HepG2 (cell line): ENCODE data around the gene SLC25A51. TPM values are rescaled to one million over a fixed set of nuclear protein-coding genes. Genes with fewer than 3 reads are reported as not detected.

Experiments
- ATAC-seq: fragments of 200-7000 bp; cut with Tn5 transposase; 3 replicates; pipeline ENCODE4 v1.9.1; 2020; ENCODE audit warnings: mild to moderate bottlenecking, moderate library complexity
- BruUV-seq: library from RNA; stranded (reverse); fragments of 400-500 nt; replicated peaks from 2 replicates; lab custom pipeline; 2021; lab: Mats Ljungman, UMichigan
- CTCF ChIA-PET: fragments of 300-600 bp; formaldehyde crosslinking; extraction: SDS; loops from one replicate; lab custom pipeline; 2021; ENCODE audit warnings: low total read pairs, inconsistent platforms, low intra/inter-chr PET ratio; lab: Yijun Ruan, JAX
- POLR2A ChIA-PET: fragments of 350-600 bp; sonication (Branson Sonifier 250); formaldehyde crosslinking; loops from one replicate; lab custom pipeline; 2020; ENCODE audit warnings: antibody characterized with exemption, inconsistent platforms; lab: Yijun Ruan, JAX
- DNase-seq: peaks from one replicate; pipeline ENCODE4 v3.0.0-alpha.2; 2015; ENCODE audit warnings: low spot score
- FAIRE-seq: peaks from 3 replicates; lab custom pipeline; 2011; peaks lifted over from hg19 to GRCh38; lab: Jason Lieb, UNC
- H2AFZ ChIP-seq: one replicate; pipeline ENCODE4 v1.6.1; 2011; ENCODE audit warnings: low read length, inconsistent platforms
- H3K27ac ChIP-seq: fragments of 300-600 bp; 3 replicates; pipeline ENCODE4 v1.8.0; 2011; ENCODE audit warnings: mixed run types, mild to moderate bottlenecking, mixed read lengths, low read length, inconsistent platforms; ENCODE audit not compliant: insufficient read depth; ENCODE audit errors: extremely low read length
- H3K27me3 ChIP-seq, 2 experiments: fragments of 200-600 bp in 1 of 2; 2 replicates in 1 of 2; 3 replicates in 1 of 2; pipeline versions ENCODE4 v1.6.0 to v1.8.0; 2011; ENCODE audit warnings: low read length in 2 of 2, mild to moderate bottlenecking in 2 of 2, moderate library complexity in 2 of 2, inconsistent platforms in 1 of 2; ENCODE audit not compliant: insufficient read depth in 2 of 2, control insufficient read depth in 1 of 2
- H3K36me3 ChIP-seq, 2 experiments: fragments of 200-600 bp in 1 of 2; replicated peaks in 1 of 2; 2 replicates in 1 of 2; 3 replicates in 1 of 2; pipeline versions ENCODE4 v1.5.1 to v1.8.0; 2011; ENCODE audit warnings: low read length in 2 of 2, inconsistent platforms in 1 of 2; ENCODE audit not compliant: insufficient read depth in 2 of 2, control insufficient read depth in 1 of 2
- H3K4me1 ChIP-seq: 2 replicates; pipeline ENCODE4 v1.5.1; 2012; ENCODE audit warnings: low read length, inconsistent platforms; ENCODE audit not compliant: insufficient read depth
- H3K4me2 ChIP-seq: 2 replicates; pipeline ENCODE4 v1.6.0; 2011; ENCODE audit warnings: low read depth, low read length, inconsistent platforms
- H3K4me3 ChIP-seq, 3 experiments: fragments of 200-600 bp in 1 of 3; sonication (generic), shearing (Covaris generic) in 1 of 3; replicated peaks in 1 of 3; 2 replicates each; pipeline ENCODE4 v1.5.1; 2011 to 2016; ENCODE audit warnings: low read length in 3 of 3, inconsistent platforms in 2 of 3, low read depth in 2 of 3, mild to moderate bottlenecking in 2 of 3, control low read depth in 1 of 3, mixed read lengths in 1 of 3; ENCODE audit not compliant: insufficient read depth in 1 of 3
- H3K79me2 ChIP-seq: one replicate; pipeline ENCODE4 v1.6.1; 2011; ENCODE audit warnings: low read length, inconsistent platforms; ENCODE audit not compliant: insufficient read depth
- H3K9ac ChIP-seq: 2 replicates; pipeline ENCODE4 v1.6.0; 2011; ENCODE audit warnings: mild to moderate bottlenecking, low read depth, low read length, inconsistent platforms; ENCODE audit not compliant: insufficient read depth
- H3K9me3 ChIP-seq: 2 replicates; pipeline ENCODE4 v1.5.1; 2012; ENCODE audit warnings: mild to moderate bottlenecking, low read length
- H4K20me1 ChIP-seq: 2 replicates; pipeline ENCODE4 v1.6.0; 2011; ENCODE audit warnings: inconsistent platforms, mild to moderate bottlenecking, low read length, moderate library complexity; ENCODE audit not compliant: insufficient read depth
- CBFB ChIP-seq: sonication (generic); formaldehyde crosslinking; IDR thresholded peaks from 2 replicates; pipeline ENCODE4 v1.4.0; 2020; ENCODE audit warnings: missing genetic modification reagents
- MAFG ChIP-seq: sonication (generic); formaldehyde crosslinking; IDR thresholded peaks from 2 replicates; pipeline ENCODE4 v1.5.1; 2020; ENCODE audit warnings: mild to moderate bottlenecking, missing genetic modification reagents
- MLLT10 ChIP-seq: sonication (generic); formaldehyde crosslinking; IDR thresholded peaks from 2 replicates; pipeline ENCODE4 v1.4.0; 2020; ENCODE audit warnings: missing genetic modification reagents
- SKI ChIP-seq: fragments of 450-650 bp; IDR thresholded peaks from one replicate; pipeline ENCODE4 v1.6.1; 2018; ENCODE audit warnings: mild to moderate bottlenecking; ENCODE audit not compliant: partially characterized antibody
- SRY ChIP-seq: sonication (generic); formaldehyde crosslinking; IDR thresholded peaks from 2 replicates; pipeline ENCODE4 v1.8.0; 2022; ENCODE audit warnings: mild to moderate bottlenecking, missing genetic modification reagents
- XRCC5 ChIP-seq: fragments of 200-400 bp; formaldehyde crosslinking; optimal IDR thresholded peaks from 2 replicates; pipeline ENCODE3; 2017; ENCODE audit warnings: mild to moderate bottlenecking, low read length
- ZBED4 ChIP-seq: sonication (generic); formaldehyde crosslinking; IDR thresholded peaks from 2 replicates; pipeline ENCODE4 v1.4.0; 2020; ENCODE audit warnings: missing genetic modification reagents, borderline replicate concordance
- ZFYVE20 ChIP-seq: sonication (generic); formaldehyde crosslinking; IDR thresholded peaks from 2 replicates; pipeline ENCODE4 v1.8.0; 2023; ENCODE audit warnings: low read depth, mild to moderate bottlenecking, moderate library complexity, missing genetic modification reagents, borderline replicate concordance
- ZKSCAN1 ChIP-seq: fragments of 150-350 bp; IDR thresholded peaks from 2 replicates; pipeline ENCODE4 v1.6.1; 2014; ENCODE audit warnings: low read length
- ZMYM2 ChIP-seq: sonication (generic); formaldehyde crosslinking; IDR thresholded peaks from 2 replicates; pipeline ENCODE4 v1.8.0; 2022; ENCODE audit warnings: mild to moderate bottlenecking, missing genetic modification reagents
- ZNF75D ChIP-seq: sonication (generic); formaldehyde crosslinking; IDR thresholded peaks from 2 replicates; pipeline ENCODE4 v1.8.1; 2023; ENCODE audit warnings: missing genetic modification reagents, mild to moderate bottlenecking, borderline replicate concordance
- WGBS: methylation state at CpG from one replicate; pipeline ENCODE4 v1.1.6; 2017; ENCODE audit warnings: low lambda C conversion rate; 5-methylcytosine and 5-hydroxymethylcytosine counted together
- in situ Hi-C: cut with HindIII; loops from 2 replicates; pipeline ENCODE4 v1.10.0; 2017; ENCODE audit warnings: low pct_unique_long_range_greater_than_20kb; ENCODE audit not compliant: extremely low pct_ligation_motif_present
- intact Hi-C: fragments of 100-400 bp; cut with micrococcal nuclease; formaldehyde crosslinking; loops from one replicate; pipeline ENCODE4 v1.10.0; 2022; ENCODE audit not compliant: unreplicated experiment
- polyA plus RNA-seq, 8 experiments: library from polyadenylated mRNA; depleted of rRNA in 3 of 8; stranded (reverse) in 7 of 8; unstranded in 1 of 8; fragments of >200 nt; fragmentation: Illumina TruSeq in 4 of 8; extraction: Trizol in 4 of 8; gene quantifications; 2 replicates each; pipeline versions ENCODE4 v1.2.1 to v1.2.3, GENCODE V29; 2011 to 2016; ENCODE audit warnings: low read depth in 4 of 8, missing spikeins in 1 of 8, mixed read lengths in 1 of 8; ENCODE audit not compliant: insufficient read depth in 1 of 8
- total RNA-seq, 5 experiments: library from RNA; depleted of rRNA; stranded (reverse); fragments of >200 nt; fragmentation: Illumina TruSeq; extraction: Trizol; gene quantifications; 2 replicates each; pipeline ENCODE4 v1.2.3, GENCODE V29; 2016; ENCODE audit warnings: low read depth in 1 of 5

Gene SLC25A51
- total and polyA plus RNA-seq, 2 of the 13 experiments (the other 11 are each of a cell fraction or from before 2014, with no cell fraction given): 14.6 to 37.7 TPM

- no peak overlapping the region for H3K4me3 ChIP-seq
- no peak overlapping the region for H3K9ac ChIP-seq
- ATAC-seq (no peak), DNase-seq (no peak), FAIRE-seq (no peak)
- H3K27me3 ChIP-seq: no peaks in the 10 kb centered on the region; a peak in 1 of 5 replicates
- in situ Hi-C loops (loop anchor here (5.0 to 25.0 kb wide), 4 partner anchors 167 to 449 kb away; partner anchors contain the start of gene POLR1E), intact Hi-C loops (loop anchor here (2.0 kb wide), 1 partner anchor 255 kb away; no protein-coding TSS in a partner anchor)
- H3K79me2 ChIP-seq: peaks cover 22% of the 10 kb centered on the region
- no peaks in the 10 kb centered on the region for H3K36me3 ChIP-seq
- no peaks in the 10 kb centered on the region for H4K20me1 ChIP-seq
- no TSS peak for BruUV-seq
- H3K9me3 ChIP-seq: no peaks in the 10 kb centered on the region
- POLR2A ChIA-PET: no interaction called here
- H2AFZ ChIP-seq: no peak overlapping the region
- no peak overlapping the region for H3K27ac ChIP-seq
- no peak overlapping the region for H3K4me2 ChIP-seq
- TF ChIP-seq ZMYM2 (CRISPR knock-in tag): no peak
- 96% methylated on average over 4 of the region's 4 CpGs for WGBS
- H3K4me1 ChIP-seq: peaks cover 68% of the 10 kb centered on the region
- CTCF ChIA-PET: no interaction called here
Measured at GRCh38 chr9:37905776-37906175, 1.8 kb upstream of the SLC25A51 start.

GRCh38 chr9:37905131-37905505, 1.2 kb upstream of the SLC25A51 start:
- FAIRE-seq (no peak), DNase-seq (no peak), ATAC-seq (no peak)
- no peaks in the 10 kb centered on the region for H3K9me3 ChIP-seq
- in situ Hi-C loops (loop anchor here (5.0 to 25.0 kb wide), 4 partner anchors 167 to 450 kb away; partner anchors contain the start of gene POLR1E), intact Hi-C loops (loop anchor here (2.0 kb wide), 1 partner anchor 256 kb away; no protein-coding TSS in a partner anchor)
- peak overlapping the region; percentile 95 for H3K4me2 ChIP-seq
- no peaks in the 10 kb centered on the region; a peak in 1 of 5 replicates for H3K27me3 ChIP-seq
- peaks cover 66% of the 10 kb centered on the region for H3K4me1 ChIP-seq
- no peaks in the 10 kb centered on the region for H3K36me3 ChIP-seq
- no peaks in the 10 kb centered on the region for H4K20me1 ChIP-seq
- H3K27ac ChIP-seq: no peak overlapping the region
- peaks cover 22% of the 10 kb centered on the region for H3K79me2 ChIP-seq
- H2AFZ ChIP-seq: no peak overlapping the region
- ChIA-PET CTCF (interaction anchor here (1.3 kb wide), 1 partner anchor 9 kb away, joined by 5 read pairs; no protein-coding TSS in a partner anchor), POLR2A (interaction anchor here (1.0 kb wide), 1 partner anchor 143 kb away, joined by 3 read pairs; no protein-coding TSS in a partner anchor)
- peak overlapping the region; percentile 84; the same call in 1 of the 2 replicates for H3K9ac ChIP-seq
- WGBS: 86% methylated on average over 10 of the region's 10 CpGs
- BruUV-seq: no TSS peak
- H3K4me3 ChIP-seq: peak overlapping the region in 2 of 3 experiments; percentile 90 to 94; a peak in 4 of 6 replicates
- no peak for TF ChIP-seq ZFYVE20
- no peak for TF ChIP-seq MLLT10
- TF ChIP-seq CBFB: no peak
- peak; percentile 41; the same call in 1 of the 2 replicates for TF ChIP-seq ZKSCAN1
- no peak for TF ChIP-seq ZBED4 (CRISPR knock-in tag)
- no peak for TF ChIP-seq ZNF75D (CRISPR knock-in tag)
- no peak for TF ChIP-seq XRCC5
- no peak for TF ChIP-seq MAFG
- 0 out of 2 replicates have a peak, but pooled peaks have one; percentile 37 for TF ChIP-seq SRY
- no peak for TF ChIP-seq SKI
